Natural killer cell (primary cell): ENCODE data around the gene CD300E. TPM values are rescaled to one million over a fixed set of nuclear protein-coding genes. Genes with fewer than 3 reads are reported as not detected.
"Not testable (repeated sequence)": the region's sequence is repeated elsewhere in the genome, so short reads cannot be mapped to it uniquely, and the experiment has no call there.

Source experiments
- ATAC-seq, 3 donors: fragments of 150-1000 bp in 2 of 3; fragments of 200-7000 bp in 1 of 3; cut with Tn5 transposase; 1 replicate in 1 of 3; 2 replicates in 2 of 3; pipeline ENCODE4 v1.10.0; 2021; ENCODE audit warnings: mild to moderate bottlenecking in 2 of 3, moderate library complexity in 2 of 3
- DNase-seq, 2 donors: peaks; one replicate each; pipeline versions ENCODE4 v3.0.0 to v3.0.0-alpha.2; 2013 to 2021; ENCODE audit warnings: mixed read lengths in 1 of 2
- H3K27ac ChIP-seq: one replicate; pipeline ENCODE4 v1.5.1; 2013; ENCODE audit warnings: mild to moderate bottlenecking, low read length
- H3K27me3 ChIP-seq: one replicate; pipeline ENCODE4 v1.6.1; 2013; ENCODE audit warnings: low read length; ENCODE audit not compliant: control insufficient read depth, insufficient read depth
- H3K36me3 ChIP-seq: one replicate; pipeline ENCODE4 v1.6.1; 2013; ENCODE audit warnings: low read length; ENCODE audit not compliant: control insufficient read depth, insufficient read depth
- H3K4me1 ChIP-seq: one replicate; pipeline ENCODE4 v1.6.1; 2013; ENCODE audit warnings: low read length; ENCODE audit not compliant: control insufficient read depth, insufficient read depth
- H3K4me3 ChIP-seq: one replicate; pipeline ENCODE4 v1.5.1; 2013; ENCODE audit warnings: low read length
- H3K9me3 ChIP-seq: one replicate; pipeline ENCODE4 v1.6.1; 2013; ENCODE audit warnings: low read length; ENCODE audit not compliant: control insufficient read depth, insufficient read depth
- H3K27ac Mint-ChIP-seq, 2 donors: one replicate each; pipeline ENCODE4 v1.8.0; 2022; ENCODE audit warnings: mild to moderate bottlenecking in 2 of 2, mixed read lengths in 2 of 2, moderate library complexity in 1 of 2
- H3K27me3 Mint-ChIP-seq, 2 donors: one replicate each; pipeline ENCODE4 v1.8.0; 2022; ENCODE audit warnings: low read depth in 2 of 2, mixed read lengths in 2 of 2
- H3K36me3 Mint-ChIP-seq: one replicate; pipeline ENCODE4 v1.8.0; 2022; ENCODE audit warnings: mixed read lengths
- H3K4me1 Mint-ChIP-seq, 2 donors: one replicate each; pipeline ENCODE4 v1.8.0; 2022; ENCODE audit warnings: mixed read lengths in 2 of 2
- H3K4me3 Mint-ChIP-seq: one replicate; pipeline ENCODE4 v1.8.0; 2022; ENCODE audit warnings: mild to moderate bottlenecking, moderate library complexity, mixed read lengths
- H3K9me3 Mint-ChIP-seq, 2 donors: one replicate each; pipeline ENCODE4 v1.8.0; 2022; ENCODE audit warnings: mixed read lengths in 2 of 2
- WGBS: methylation state at CpG from one replicate; pipeline ENCODE4 v1.1.7; 2013; ENCODE audit warnings: missing lambda C conversion rate; ENCODE audit not compliant: insufficient coverage; 5-methylcytosine and 5-hydroxymethylcytosine counted together
- intact Hi-C: fragments of 100-400 bp; cut with micrococcal nuclease; formaldehyde crosslinking; loops from one replicate; pipeline ENCODE4 v1.14.2; 2022
- total RNA-seq, 4 donors: library from RNA; stranded (reverse); fragments of 120-200 nt in 1 of 4; gene quantifications; one replicate each; pipeline versions ENCODE4 v1.2.3 to v1.2.4, GENCODE V29; 2013 to 2022
- TF ChIP-seq, protein P1 (sequence below): fragments of 200-600 bp; IDR thresholded peaks from one replicate; pipeline ENCODE4 v1.8.0; 2022; ENCODE audit warnings: antibody characterized with exemption

CD300E gene
- total RNA-seq, 3 donors from 2014 or later (not counting 1 experiment from before 2014, with no cell fraction given) = 6.9 to 10.0 (median 8.9) TPM

DNA sequence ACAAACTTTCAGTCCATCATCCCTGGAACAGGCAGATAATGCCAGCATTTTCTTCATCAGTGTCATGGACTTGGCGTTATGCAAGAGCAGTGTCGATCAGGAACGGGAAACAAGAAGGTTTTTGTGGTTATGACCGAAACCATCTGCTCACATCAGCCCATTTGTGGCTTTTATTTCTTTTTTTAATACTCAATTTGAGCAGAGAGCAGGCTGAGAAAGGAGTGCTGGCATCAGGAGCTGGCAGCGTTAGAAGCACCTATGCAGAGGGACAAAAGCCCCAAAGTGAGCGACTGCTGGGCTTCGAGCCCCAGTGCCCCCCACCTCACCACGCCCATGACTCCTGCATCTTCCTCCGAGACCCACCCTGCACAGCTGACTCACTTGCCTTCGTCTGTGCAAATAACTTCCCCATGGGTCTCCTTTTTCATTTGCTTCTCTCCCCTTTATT lies 16.2 kb upstream of the CD300E start:
- peak overlapping the region in 1 of 2 donors; percentile 24 for H3K27ac Mint-ChIP-seq
- H3K27me3 ChIP-seq = no peaks in the 10 kb centered on the region
- DNase-seq = peak in 1 of 2 donors; percentile 19
- peaks cover 55% of the 10 kb centered on the region for H3K4me1 ChIP-seq
- no peak overlapping the region for H3K4me3 Mint-ChIP-seq
- H3K27ac ChIP-seq = peak overlapping the region; percentile 44
- peak; percentile 25 to 32 (median 29) for ATAC-seq
- H3K4me1 Mint-ChIP-seq = peaks cover 21 to 24% of the 10 kb centered on the region in 2 donors
- no peaks in the 10 kb centered on the region for H3K36me3 Mint-ChIP-seq
- WGBS = 3% methylated on average over 10 of the region's 10 CpGs
- H3K4me3 ChIP-seq = no peak overlapping the region
- H3K27me3 Mint-ChIP-seq = peaks cover 23 to 34% of the 10 kb centered on the region in 2 donors
- no peaks in the 10 kb centered on the region for H3K9me3 ChIP-seq
- TF ChIP-seq, protein P1, sequence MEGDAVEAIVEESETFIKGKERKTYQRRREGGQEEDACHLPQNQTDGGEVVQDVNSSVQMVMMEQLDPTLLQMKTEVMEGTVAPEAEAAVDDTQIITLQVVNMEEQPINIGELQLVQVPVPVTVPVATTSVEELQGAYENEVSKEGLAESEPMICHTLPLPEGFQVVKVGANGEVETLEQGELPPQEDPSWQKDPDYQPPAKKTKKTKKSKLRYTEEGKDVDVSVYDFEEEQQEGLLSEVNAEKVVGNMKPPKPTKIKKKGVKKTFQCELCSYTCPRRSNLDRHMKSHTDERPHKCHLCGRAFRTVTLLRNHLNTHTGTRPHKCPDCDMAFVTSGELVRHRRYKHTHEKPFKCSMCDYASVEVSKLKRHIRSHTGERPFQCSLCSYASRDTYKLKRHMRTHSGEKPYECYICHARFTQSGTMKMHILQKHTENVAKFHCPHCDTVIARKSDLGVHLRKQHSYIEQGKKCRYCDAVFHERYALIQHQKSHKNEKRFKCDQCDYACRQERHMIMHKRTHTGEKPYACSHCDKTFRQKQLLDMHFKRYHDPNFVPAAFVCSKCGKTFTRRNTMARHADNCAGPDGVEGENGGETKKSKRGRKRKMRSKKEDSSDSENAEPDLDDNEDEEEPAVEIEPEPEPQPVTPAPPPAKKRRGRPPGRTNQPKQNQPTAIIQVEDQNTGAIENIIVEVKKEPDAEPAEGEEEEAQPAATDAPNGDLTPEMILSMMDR = no peak
- H3K36me3 ChIP-seq = no peaks in the 10 kb centered on the region
- H3K9me3 Mint-ChIP-seq = no peaks in the 10 kb centered on the region
- intact Hi-C loops = no loop called here

DNA sequence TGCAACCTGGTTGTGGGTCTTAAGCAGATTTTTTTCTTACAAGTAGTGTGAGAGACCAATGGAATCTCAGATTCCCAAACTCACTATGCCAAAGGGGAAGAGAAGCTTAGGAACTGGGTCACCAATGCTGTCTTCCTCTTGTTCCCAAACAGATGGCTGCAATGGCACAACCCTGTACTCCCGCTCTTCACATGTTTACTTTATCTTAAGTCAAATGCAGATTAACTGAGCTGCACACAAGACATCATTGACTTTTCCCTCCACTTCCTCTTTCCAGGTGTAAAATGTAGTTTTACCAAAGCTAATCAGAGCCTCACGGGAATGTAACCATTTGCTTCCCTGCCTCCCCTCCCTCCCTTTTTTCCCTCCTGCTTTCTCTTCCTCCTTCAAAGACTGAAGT lies 14.4 kb upstream of the CD300E start:
- WGBS = 88% methylated on average over 2 of the region's 2 CpGs
- no peak overlapping the region for H3K4me3 ChIP-seq
- H3K27me3 Mint-ChIP-seq = peaks cover 17 to 19% of the 10 kb centered on the region in 2 donors
- no peaks in the 10 kb centered on the region for H3K27me3 ChIP-seq
- H3K36me3 ChIP-seq = no peaks in the 10 kb centered on the region
- TF ChIP-seq, protein P1 = no peak
- H3K27ac ChIP-seq = no peak overlapping the region
- H3K4me3 Mint-ChIP-seq = no peak overlapping the region
- no peaks in the 10 kb centered on the region for H3K36me3 Mint-ChIP-seq
- no peak for DNase-seq
- H3K4me1 ChIP-seq = peaks cover 62% of the 10 kb centered on the region
- no peaks in the 10 kb centered on the region for H3K9me3 Mint-ChIP-seq
- H3K9me3 ChIP-seq = no peaks in the 10 kb centered on the region
- intact Hi-C loops = no loop called here
- no peak for ATAC-seq
- peaks cover 21 to 24% of the 10 kb centered on the region in 2 donors for H3K4me1 Mint-ChIP-seq
- no peak overlapping the region for H3K27ac Mint-ChIP-seq

DNA sequence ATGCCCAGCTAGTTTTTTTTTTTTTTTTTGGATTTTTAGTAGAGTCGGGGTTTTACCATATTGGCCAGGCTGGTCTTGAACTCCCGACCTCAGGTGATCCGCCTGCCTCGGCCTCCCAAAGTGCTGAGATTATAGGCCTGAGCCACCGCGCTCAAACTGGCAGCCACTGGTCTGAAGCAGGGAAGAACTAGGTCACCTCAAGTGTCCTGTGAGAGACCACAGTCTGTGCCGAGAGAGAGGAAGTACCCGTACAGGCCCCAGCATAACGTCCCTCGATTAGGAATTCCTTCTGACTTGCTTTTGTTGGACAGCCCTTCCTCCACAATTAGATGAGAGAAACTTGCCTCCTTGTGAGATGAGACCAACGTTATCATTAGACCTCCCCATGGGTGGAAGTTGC lies 13.7 kb upstream of the CD300E start:
- TF ChIP-seq, protein P1 = no peak
- Mint-ChIP-seq H3K4me1 (peaks cover 19 to 26% of the 10 kb centered on the region in 2 donors), H3K27ac (no peak overlapping the region), H3K27me3 (peaks cover 14 to 17% of the 10 kb centered on the region in 2 donors), H3K36me3 (no peaks in the 10 kb centered on the region), H3K9me3 (no peaks in the 10 kb centered on the region), H3K4me3 (no peak overlapping the region)
- 35% methylated on average over 10 of the region's 11 CpGs for WGBS
- no peaks in the 10 kb centered on the region for H3K36me3 ChIP-seq
- intact Hi-C loops = no loop called here
- H3K27ac ChIP-seq = no peak overlapping the region
- H3K4me3 ChIP-seq = no peak overlapping the region
- H3K9me3 ChIP-seq = no peaks in the 10 kb centered on the region
- DNase-seq (no peak), ATAC-seq (peak in 1 of 3 donors; percentile 57)
- H3K27me3 ChIP-seq = no peaks in the 10 kb centered on the region
- H3K4me1 ChIP-seq = peaks cover 62% of the 10 kb centered on the region

DNA sequence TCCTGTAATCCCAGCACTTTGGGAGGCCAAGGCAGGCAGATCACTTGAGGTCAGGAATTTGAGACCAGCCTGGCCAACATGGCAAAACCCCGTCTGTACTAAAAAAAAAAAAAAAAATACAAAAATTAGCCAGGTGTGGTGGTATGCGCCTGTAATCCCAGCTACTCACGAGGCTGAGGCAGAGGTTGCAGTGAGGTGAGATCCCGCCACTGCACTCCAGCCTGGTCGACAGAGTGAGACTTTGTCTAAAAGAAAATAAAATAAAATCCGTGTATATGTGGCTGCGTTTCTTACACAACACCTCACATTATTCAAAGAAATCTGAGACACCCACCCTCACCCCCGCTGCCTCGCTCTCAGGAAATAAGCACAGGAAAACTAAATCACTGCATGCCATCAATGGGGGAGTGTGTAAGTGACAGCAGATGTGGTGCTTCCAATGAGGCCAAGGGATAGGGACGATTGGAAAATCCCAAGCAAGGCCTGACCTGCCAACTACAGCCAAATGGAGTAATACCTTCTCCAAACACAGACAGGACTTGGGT lies 13.1 kb upstream of the CD300E start:
- intact Hi-C loops = not testable (repeated sequence)
- H3K4me1 ChIP-seq = peaks cover 62% of the 10 kb centered on the region
- WGBS = 94% methylated on average over 7 of the region's 10 CpGs

More for the DNA sequence above, 13.1 kb upstream of the CD300E start:
- H3K9me3 Mint-ChIP-seq, H3K4me3 ChIP-seq, H3K9me3 ChIP-seq, DNase-seq, H3K27ac ChIP-seq, ATAC-seq, H3K36me3 ChIP-seq, H3K27me3 ChIP-seq, H3K27ac Mint-ChIP-seq, H3K4me3 Mint-ChIP-seq, H3K36me3 Mint-ChIP-seq: not testable (repeated sequence)
- H3K4me1 Mint-ChIP-seq = peaks cover 12 to 22% of the 10 kb centered on the region in 2 donors
- H3K27me3 Mint-ChIP-seq = peaks cover 10 to 17% of the 10 kb centered on the region in 2 donors
